ENCODE measurements around the gene PHTF2. TPM values are rescaled to one million over a fixed set of nuclear protein-coding genes. Genes with fewer than 3 reads are reported as not detected.

The PHTF2 gene
- total RNA-seq, 1 donor, result 28.6 TPM

- Histone ChIP-seq H3K4me2 (ENCODE audit: insufficient read depth, low read length) (no peak overlapping the region), H4K20me1 (ENCODE audit: insufficient read depth, low read length) (no peaks in the 10 kb centered on the region), H2AFZ (ENCODE audit: low read length) (no peak overlapping the region), H3K27me3 (ENCODE audit: insufficient read depth, low read length) (no peaks in the 10 kb centered on the region), H3K27ac (ENCODE audit: low read depth, low read length) (no peak overlapping the region), H3K79me2 (ENCODE audit: insufficient read depth, low read length) (no peaks in the 10 kb centered on the region), H3K9me3 (ENCODE audit: low read depth, low read length) (no peaks in the 10 kb centered on the region), H3K36me3 (ENCODE audit: insufficient read depth, low read length) (no peaks in the 10 kb centered on the region), H3K4me1 (ENCODE audit: insufficient read depth, low read length) (no peaks in the 10 kb centered on the region), H3K4me3 (ENCODE audit: insufficient read depth, low read length) (no peak overlapping the region)
- no peak for TF ChIP-seq CTCF (IDR thresholded peaks at IDR 0.05; ENCODE audit: extremely low read depth, low read depth, low read length)
- no peak for DNase-seq (ENCODE audit: insufficient read length, low spot score, missing footprints)
Measured at GRCh38 chr7:78002021-78002420, 203.4 kb downstream of the PHTF2 start.

- Histone ChIP-seq H3K36me3 (ENCODE audit: insufficient read depth, low read length) (no peaks in the 10 kb centered on the region), H3K79me2 (ENCODE audit: insufficient read depth, low read length) (no peaks in the 10 kb centered on the region), H3K4me1 (ENCODE audit: insufficient read depth, low read length) (no peaks in the 10 kb centered on the region), H2AFZ (ENCODE audit: low read length) (no peak overlapping the region), H3K9me3 (ENCODE audit: low read depth, low read length) (no peaks in the 10 kb centered on the region), H3K27me3 (ENCODE audit: insufficient read depth, low read length) (no peaks in the 10 kb centered on the region), H3K27ac (ENCODE audit: low read depth, low read length) (no peak overlapping the region), H3K4me3 (ENCODE audit: insufficient read depth, low read length) (no peak overlapping the region), H4K20me1 (ENCODE audit: insufficient read depth, low read length) (no peaks in the 10 kb centered on the region), H3K4me2 (ENCODE audit: insufficient read depth, low read length) (no peak overlapping the region)
- TF ChIP-seq CTCF (IDR thresholded peaks at IDR 0.05; ENCODE audit: extremely low read depth, low read depth, low read length), result no peak
- no peak for DNase-seq (ENCODE audit: insufficient read length, low spot score, missing footprints)
Measured at GRCh38 chr7:78002715-78003114, 204.1 kb downstream of the PHTF2 start.

GRCh38 chr7:78006063-78006755 lies 207.6 kb downstream of the PHTF2 start:
- H3K36me3 ChIP-seq (ENCODE audit: insufficient read depth, low read length), result no peaks in the 10 kb centered on the region
- H3K9me3 ChIP-seq (ENCODE audit: low read depth, low read length), result no peaks in the 10 kb centered on the region
- no peak overlapping the region for H2AFZ ChIP-seq (ENCODE audit: low read length)
- no peaks in the 10 kb centered on the region for H3K79me2 ChIP-seq (ENCODE audit: insufficient read depth, low read length)
- H3K27me3 ChIP-seq (ENCODE audit: insufficient read depth, low read length), result no peaks in the 10 kb centered on the region
- H4K20me1 ChIP-seq (ENCODE audit: insufficient read depth, low read length), result no peaks in the 10 kb centered on the region
- DNase-seq (ENCODE audit: insufficient read length, low spot score, missing footprints), result peak; percentile 57
- no peak overlapping the region for H3K4me2 ChIP-seq (ENCODE audit: insufficient read depth, low read length)
- no peak overlapping the region for H3K4me3 ChIP-seq (ENCODE audit: insufficient read depth, low read length)
- no peaks in the 10 kb centered on the region for H3K4me1 ChIP-seq (ENCODE audit: insufficient read depth, low read length)
- H3K27ac ChIP-seq (ENCODE audit: low read depth, low read length), result no peak overlapping the region
- TF ChIP-seq CTCF (IDR thresholded peaks at IDR 0.05; ENCODE audit: extremely low read depth, low read depth, low read length), result no peak

Small RNAs within 50 kb of the gene (small RNA-seq; reads per million reads assigned to genes)
- gene RF00019, result not detected

Other genes with a start within 250 kb of the PHTF2 start
- 15.6 and 21.4 TPM in 2 replicates for gene RSBN1L, start 102.3 kb upstream of the PHTF2 start, total RNA-seq
- gene TMEM60, start 339 bp upstream of the PHTF2 start, total RNA-seq, result 20.3 and 20.6 TPM in 2 replicates